HG02642 (cell line): ENCODE data around the gene CDAN1.
"Not testable (repeated sequence)": the region's sequence is repeated elsewhere in the genome, so short reads cannot be mapped to it uniquely, and the experiment has no call there.

Experiments used
- ATAC-seq: cut with Tn5 transposase; IDR thresholded peaks from one replicate; pipeline ENCODE4 v1.9.1; 2021; ENCODE audit warnings: mild to moderate bottlenecking; ENCODE audit not compliant: unreplicated experiment, poor library complexity

The CDAN1 gene, protein sequence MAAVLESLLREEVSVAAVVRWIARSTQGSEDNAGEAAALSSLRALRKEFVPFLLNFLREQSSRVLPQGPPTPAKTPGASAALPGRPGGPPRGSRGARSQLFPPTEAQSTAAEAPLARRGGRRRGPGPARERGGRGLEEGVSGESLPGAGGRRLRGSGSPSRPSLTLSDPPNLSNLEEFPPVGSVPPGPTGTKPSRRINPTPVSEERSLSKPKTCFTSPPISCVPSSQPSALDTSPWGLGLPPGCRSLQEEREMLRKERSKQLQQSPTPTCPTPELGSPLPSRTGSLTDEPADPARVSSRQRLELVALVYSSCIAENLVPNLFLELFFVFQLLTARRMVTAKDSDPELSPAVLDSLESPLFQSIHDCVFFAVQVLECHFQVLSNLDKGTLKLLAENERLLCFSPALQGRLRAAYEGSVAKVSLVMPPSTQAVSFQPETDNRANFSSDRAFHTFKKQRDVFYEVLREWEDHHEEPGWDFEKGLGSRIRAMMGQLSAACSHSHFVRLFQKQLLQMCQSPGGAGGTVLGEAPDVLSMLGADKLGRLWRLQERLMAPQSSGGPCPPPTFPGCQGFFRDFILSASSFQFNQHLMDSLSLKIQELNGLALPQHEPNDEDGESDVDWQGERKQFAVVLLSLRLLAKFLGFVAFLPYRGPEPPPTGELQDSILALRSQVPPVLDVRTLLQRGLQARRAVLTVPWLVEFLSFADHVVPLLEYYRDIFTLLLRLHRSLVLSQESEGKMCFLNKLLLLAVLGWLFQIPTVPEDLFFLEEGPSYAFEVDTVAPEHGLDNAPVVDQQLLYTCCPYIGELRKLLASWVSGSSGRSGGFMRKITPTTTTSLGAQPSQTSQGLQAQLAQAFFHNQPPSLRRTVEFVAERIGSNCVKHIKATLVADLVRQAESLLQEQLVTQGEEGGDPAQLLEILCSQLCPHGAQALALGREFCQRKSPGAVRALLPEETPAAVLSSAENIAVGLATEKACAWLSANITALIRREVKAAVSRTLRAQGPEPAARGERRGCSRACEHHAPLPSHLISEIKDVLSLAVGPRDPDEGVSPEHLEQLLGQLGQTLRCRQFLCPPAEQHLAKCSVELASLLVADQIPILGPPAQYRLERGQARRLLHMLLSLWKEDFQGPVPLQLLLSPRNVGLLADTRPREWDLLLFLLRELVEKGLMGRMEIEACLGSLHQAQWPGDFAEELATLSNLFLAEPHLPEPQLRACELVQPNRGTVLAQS

DNA sequence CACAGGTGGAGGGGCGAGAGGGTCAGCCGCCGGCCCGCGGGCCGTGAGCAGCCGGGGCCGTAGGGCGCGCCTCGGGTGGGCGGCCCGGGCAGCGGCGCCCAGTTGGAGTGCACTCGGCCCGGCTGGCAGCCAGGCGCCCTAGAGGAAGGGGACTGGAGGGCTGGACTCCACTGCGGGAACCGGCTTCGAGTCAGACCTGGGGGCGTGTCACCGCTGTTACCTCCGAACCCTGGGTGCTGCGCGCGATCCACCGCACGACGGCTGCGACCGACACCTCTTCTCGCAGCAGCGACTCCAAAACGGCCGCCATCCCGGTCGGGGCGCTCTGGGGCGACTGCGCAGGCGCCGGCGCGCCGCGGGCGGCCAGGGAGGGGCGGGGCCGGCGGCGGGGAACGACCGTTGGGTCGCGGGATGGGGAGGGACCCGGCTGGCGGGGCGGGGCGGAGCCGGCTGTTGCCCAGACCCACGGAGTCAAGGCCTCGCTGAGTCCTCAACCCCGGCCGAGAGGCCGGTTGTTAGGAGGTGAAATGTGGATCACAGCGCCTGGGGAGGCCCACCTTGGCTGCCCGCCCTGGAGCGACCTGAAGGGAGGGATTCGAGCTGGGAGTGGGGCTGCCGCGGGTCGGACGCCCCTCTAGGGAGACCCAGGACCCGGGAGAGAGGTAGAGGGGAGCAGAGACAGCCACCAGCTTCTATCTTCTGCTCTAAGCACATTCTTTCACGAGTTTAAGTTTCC, at the start of gene CDAN1:
CDAN1 (minus strand) TSS at position 336 of the 736 bp plus-strand sequence; CDS start at position 310, 26 bp downstream.
- ATAC-seq: peak; percentile 79

DNA sequence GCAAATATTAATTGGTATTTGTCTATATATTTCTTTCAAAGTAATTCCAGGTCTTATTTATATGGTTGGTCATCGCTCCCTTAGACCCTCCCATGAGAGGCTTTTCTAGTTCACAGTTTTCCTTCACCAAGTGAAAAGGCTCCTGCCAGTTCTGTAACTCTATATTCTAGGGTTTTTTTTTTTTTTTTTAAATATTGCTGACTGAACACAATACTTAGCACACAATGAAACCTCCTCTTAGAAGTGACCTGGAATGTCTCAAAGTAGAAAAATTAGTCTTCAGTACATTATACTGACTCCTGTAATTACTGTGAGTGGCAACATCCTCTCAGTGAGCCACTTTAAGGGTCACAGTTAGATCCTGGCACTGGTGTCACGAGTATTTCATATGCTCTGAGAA, 48.6 kb upstream of the CDAN1 start:
- ATAC-seq: no peak

DNA sequence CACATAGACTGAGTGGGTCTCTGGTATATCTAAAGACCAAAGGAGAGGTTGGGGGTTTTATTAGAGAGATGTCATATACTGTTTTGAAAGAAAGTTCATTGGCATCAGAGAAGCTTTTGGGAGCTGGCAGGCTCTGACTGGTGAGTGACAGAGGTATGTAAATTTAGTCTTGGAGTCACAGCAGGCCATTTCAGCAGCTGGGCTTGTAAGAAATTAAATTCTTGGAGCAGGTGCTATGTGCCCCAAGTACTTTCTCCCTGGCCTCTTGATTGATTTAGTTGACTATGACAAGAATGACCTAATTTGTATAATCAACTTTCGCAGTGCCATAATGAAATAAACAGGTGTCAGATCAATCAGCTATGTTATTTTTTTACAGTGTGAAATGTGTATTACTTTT, 47.8 kb upstream of the CDAN1 start:
- no peak for ATAC-seq

DNA sequence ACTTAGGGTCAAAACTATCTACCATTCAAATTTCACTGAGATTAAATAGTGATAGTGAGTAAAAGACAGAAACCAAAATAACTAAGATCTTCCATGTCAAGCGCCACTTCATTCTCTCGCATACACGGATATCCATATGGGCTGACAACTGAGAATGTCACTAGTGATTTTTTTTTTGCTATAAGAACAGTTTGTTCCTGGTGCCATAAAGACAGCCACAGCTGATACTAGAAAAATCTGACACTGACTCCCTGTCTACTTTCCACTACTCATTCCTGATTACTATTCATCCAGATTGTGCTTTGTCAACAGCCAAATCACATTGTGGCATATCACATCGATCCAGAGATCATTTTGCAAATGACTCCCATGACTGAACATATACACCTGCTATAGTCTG, 45.8 kb upstream of the CDAN1 start:
- no peak for ATAC-seq

DNA sequence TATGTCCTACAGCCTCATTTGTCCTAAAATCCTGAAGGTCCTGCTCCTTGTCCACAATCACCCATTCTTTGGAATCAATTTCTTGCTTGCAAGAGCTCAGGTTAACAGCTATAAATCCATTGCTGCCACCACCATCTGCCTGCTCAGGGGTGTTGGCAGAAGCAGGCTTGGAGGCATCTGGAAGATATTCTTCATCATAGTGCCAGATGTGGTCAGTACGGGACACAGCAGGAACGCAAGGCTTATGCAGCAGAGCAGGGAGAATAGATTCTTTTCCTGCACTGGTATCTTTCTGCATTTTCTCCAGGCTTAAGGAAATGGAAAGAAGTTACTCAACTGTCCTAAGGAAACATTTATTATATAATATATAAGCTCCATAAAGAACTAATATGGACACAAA, 38.5 kb upstream of the CDAN1 start:
- no peak for ATAC-seq

DNA sequence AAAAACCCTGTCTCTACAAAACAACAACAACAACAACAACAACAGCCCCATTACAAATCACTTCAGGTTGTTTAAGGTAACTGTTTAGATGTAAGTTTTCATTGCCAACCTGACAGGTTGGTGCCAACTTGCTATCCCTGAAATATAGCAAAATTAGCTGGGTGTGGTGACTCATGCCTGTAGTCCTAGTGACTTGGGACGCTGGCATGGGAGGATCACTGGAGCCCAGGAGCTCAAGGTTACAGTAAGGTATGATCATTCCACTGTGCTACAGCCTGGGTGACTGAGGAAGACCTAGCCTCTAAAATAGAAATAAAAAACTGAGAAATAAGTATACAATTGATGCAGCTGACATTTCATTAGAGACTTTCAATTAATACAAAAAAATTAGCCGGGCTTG, 36.0 kb upstream of the CDAN1 start:
- ATAC-seq: no peak

DNA sequence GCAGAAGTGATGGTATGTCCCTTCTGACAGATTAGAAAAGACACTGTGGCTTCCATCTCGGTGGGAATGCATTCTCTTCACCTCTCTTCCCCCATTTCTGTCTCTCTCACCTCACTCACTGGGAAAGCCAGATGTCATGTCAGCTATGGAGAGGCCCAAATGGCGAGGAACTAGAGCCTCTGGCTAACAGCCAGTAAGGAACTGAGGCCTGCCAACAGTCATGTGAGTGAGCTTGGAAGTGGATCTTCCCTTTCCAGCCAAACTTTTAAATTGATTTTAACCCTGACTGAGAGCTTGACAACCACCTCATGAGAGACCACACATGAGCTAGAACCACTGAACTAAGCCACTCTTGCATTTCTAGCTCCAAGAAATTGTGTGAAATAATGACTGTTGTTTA, 35.2 kb upstream of the CDAN1 start:
- ATAC-seq: no peak

DNA sequence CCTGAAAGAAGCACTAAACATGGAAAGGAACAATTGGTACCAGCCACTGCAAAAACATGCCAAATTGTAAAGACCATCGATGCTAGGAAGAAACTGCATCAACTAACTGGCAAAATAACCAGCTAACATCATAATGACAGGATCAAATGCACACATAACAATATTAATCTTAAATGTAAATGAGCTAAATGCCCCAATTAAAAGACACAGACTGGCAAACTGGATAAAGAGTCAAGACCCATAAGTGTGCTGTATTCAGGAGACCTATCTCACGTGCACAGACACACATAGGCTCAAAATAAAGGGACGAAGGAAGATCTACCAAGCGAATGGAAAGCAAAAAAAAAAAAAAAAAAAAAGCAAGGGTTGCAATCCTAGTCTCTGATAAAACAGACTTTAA, 29.2 kb upstream of the CDAN1 start:
- not testable (repeated sequence) for ATAC-seq

DNA sequence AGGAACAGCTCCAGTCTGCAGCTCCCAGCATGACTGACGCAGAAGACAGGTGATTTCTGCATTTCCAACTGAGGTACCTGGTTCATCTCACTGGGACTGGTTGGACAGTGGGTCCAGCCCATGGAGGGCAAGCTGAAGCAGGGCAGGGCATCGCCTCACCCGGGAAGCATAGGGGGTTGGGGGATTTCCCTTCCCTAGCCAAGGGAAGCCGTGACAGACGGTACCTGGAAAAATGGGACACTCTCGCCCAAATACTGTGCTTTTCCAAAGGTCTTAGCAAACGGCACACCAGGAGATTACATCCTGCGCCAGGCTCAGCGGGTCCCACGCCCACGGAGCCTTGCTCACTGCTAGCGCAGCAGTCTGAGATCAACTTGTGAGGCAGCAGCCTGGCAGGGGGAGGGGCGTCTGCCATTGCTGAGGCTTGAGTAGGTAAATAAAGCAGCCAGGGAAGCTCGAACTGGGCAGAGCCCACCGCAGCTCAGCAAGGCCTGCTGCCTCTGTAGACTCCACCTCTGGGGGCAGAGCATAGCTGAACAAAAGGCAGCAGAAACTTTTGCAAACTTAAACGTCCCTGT, 27.3 kb upstream of the CDAN1 start:
- not testable (repeated sequence) for ATAC-seq

DNA sequence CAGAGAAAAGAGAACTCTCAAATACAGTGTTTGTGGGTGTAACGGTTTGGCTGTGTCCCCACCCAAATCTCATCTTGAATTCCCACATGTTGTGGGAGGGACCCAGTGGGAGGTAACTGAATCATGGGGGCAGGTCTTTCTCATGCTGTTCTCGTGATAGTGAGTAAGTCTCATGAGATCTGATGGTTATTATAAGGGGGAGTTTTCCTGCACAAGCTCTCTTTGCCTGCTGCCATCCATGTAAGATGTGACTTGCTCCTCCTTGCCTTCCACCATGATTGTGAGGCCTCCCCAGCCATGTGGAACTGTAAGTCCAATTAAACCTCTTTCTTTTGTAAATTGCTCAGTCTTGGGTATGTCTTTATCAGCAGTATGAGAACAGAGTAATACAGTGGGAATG, 24.9 kb upstream of the CDAN1 start:
- not testable (repeated sequence) for ATAC-seq

DNA sequence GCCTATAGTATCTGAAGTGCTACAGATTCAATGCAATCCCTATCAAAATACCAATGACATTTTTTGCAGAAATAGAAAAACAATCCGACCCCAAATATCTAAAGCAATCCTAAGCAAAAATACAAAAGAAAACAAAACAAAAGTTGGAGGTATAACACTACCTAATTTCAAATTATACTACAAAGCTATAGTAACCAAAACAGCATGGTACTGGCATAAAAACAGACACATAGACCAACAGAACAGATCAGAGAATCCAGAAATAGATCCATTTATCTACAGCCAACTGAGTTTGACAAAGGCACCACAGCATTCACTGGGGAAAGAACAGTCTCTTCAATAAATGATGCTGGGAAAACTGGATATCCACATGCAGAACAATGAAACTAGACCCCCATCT, 23.8 kb upstream of the CDAN1 start:
- no peak for ATAC-seq

DNA sequence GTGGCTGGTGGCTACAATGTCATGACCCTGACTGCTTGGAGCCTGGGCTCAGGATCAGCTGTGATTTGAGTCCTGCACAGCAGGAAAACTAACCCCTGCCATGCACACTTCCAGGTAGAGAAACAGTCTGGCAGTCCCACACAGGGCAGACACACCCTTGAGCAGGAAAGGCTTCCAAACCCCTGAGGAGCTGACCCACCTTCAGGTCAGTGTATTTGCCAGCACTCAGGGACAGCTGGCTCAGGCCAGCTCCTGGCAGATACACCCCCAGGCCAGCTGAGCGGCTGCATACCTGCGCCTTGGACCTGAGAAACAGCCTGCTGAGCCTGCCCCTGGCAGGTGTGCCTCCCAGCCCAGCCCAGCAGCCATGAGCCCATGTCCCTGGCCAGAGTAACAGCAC, 22.2 kb upstream of the CDAN1 start:
- no peak for ATAC-seq

DNA sequence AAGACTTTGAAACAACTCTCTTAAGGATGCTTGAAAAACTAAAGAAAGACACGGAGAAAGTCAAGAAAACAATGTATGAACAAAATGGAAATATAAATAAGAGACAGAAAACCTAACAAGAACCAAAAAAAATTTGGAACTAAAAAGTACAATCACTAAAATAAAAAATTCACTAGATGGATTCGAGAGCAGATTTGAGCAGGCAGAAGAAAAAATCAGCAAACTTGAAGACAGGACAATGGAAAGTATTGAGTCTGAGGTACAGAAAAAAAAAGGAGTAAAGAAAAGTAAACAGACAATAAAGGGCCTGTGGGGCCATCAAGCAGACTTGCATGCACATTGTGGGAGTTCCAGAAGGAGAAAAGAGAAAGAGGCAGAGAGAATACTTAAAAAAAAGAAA, 13.4 kb upstream of the CDAN1 start:
- ATAC-seq: no peak

DNA sequence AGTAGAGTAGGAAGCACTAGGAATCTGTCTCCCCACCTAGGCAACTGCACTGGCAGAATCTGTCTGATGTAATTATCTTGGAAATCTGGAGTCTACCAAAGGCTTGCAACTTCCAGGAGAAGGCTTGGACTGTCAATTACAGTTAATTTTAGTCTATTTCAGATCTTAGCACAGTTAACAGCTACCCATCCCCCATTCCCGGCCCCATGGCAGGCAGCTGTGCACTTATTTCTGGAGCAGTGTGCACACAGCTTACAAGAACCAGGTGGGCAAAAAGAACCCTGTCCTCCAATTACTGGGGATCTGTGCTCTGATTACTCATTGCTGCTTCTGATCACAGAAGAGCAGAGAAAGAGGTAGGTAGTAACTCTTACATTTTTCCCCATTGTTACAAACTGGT, 12.3 kb upstream of the CDAN1 start:
- no peak for ATAC-seq

DNA sequence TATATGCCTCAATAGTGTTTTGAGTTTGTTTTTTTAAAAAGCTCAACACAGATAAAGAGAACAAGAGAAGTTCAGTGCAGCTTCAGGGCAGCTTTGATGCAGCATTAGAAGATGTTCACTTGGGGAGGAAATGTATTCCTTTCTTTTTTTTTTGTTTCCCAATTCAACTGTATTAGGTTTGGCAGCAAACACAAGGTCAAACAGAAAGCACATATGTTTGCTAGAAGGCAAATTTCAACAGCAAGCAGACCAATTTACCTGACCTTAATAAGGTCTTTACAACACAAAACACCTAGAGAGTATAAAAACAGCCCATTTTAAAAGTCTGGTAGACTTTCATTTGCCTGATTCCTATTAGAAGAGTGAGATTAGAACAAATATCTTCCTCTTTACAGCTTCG, 7.3 kb upstream of the CDAN1 start:
- ATAC-seq: no peak

DNA sequence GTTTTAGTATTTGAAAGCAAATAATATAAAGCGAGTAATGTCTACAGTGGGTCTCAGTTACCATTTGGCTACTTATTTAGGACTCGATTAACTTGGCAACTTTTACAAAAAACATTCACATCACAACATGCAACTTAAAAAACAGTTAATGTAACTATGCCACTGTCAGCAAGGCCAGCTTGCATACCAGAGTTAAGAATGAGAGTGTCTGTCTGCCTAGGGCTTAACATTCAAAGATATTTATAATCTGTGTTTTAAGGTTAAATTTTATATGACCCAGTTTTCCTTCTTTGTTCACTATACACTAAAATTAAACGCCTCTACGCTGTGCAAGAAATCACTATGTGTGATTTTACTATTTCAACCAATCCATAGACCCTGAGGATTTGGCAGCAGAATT, 5.2 kb upstream of the CDAN1 start:
- ATAC-seq: no peak

DNA sequence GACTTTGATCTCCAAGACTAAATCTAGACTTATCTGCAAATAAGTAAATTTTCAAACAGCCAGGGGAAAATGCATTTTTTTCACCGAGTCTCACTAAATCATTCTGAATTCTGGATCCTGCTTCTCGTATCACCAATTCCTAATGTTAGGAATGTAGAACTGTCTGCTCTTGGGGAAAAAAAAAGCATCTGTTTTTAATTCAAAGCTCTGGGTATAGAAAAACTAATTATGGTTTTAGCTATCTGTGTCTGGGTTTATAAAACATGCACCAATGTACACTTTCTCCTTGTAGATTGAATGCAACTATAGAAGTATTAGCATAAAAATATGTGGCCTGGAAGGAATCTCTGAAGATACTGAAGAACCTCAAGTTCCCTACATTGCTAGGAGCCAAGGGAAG, 4.8 kb upstream of the CDAN1 start:
- no peak for ATAC-seq

DNA sequence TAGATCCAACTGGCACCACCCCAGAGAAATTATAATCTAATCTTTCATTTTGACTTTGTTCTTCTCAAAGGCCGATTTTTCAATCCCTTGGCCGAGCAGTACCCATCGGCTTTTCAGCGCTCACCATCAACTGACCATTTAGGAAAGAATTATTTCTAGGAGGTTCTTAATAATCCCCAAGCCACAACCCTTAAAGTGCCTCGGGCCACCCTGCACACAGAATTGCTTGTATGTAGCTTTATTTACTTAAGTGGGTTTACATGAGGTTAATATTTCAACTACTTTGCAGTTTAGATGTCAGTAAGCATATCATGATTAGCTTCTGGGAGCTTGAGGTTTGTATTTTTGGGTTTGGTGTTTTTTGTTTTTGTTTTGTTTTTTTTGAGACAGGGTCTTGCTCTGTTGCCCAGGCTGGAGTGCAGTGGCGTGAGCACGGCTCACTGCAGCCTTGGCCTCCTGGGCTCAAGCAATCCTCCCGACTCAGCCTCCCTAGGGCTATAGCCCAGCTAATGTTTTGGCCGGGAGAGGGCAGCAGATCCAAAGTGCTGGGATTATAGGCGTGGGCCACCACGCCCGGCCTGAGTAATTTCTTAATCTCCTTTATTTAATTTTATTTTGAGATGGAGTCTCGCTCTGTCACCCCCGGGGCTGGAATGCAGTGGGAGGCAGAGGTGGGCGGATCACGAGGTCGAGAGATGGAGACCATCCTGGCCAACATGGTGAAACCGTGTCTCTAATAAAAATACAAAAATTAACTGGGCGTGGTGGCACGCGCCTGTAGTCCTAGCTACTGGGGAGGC, 801 bp upstream of the CDAN1 start:
- ATAC-seq: no peak

DNA sequence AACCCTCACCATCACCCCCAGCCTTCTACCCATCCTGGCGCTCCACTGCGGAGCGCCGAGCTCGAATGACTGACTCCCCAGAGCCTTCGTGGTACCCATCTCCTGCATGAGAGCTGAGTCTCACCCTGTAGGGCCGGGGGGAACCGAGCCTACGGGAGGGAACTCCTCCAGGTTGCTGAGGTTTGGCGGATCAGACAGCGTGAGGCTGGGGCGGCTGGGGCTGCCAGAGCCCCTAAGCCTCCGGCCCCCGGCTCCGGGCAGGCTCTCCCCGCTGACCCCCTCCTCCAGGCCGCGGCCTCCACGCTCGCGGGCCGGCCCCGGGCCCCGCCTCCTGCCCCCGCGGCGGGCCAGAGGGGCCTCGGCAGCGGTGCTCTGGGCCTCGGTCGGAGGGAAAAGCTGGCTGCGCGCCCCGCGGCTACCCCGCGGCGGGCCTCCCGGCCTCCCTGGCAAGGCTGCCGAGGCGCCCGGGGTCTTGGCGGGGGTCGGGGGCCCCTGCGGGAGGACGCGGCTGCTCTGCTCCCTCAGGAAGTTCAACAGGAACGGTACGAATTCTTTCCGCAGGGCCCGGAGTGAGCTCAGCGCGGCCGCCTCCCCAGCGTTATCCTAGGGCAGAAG, 643 bp downstream of the CDAN1 start:
- ATAC-seq: peak; percentile 40
